HCEC 1CT (cell line): ENCODE data around the gene LRIG1.

ENCODE experiments used
- DNase-seq: peaks from one replicate; pipeline ENCODE4 v3.0.0-alpha.2; 2017

The LRIG1 gene

GRCh38 chr3:66487465-66487864 lies 13.4 kb downstream of the LRIG1 start:
- DNase-seq, result peak; percentile 48

GRCh38 chr3:66486646-66487045 lies 14.2 kb downstream of the LRIG1 start:
- peak; percentile 85 for DNase-seq

GRCh38 chr3:66486202-66486601 lies 14.6 kb downstream of the LRIG1 start:
- peak; percentile 47 for DNase-seq

GRCh38 chr3:66485291-66485968 lies 15.4 kb downstream of the LRIG1 start:
- DNase-seq, result peak; percentile 90

GRCh38 chr3:66484106-66484844 lies 16.5 kb downstream of the LRIG1 start:
- no peak for DNase-seq

GRCh38 chr3:66483409-66483906 lies 17.4 kb downstream of the LRIG1 start:
- no peak for DNase-seq

- no peak for DNase-seq
These were observed 17.8 kb downstream of the LRIG1 start for GRCh38 chr3:66483006-66483405.

- no peak for DNase-seq
These were observed 18.8 kb downstream of the LRIG1 start for GRCh38 chr3:66482018-66482404.

GRCh38 chr3:66481071-66482017 lies 19.5 kb downstream of the LRIG1 start:
- DNase-seq, result no peak

GRCh38 chr3:66480666-66481065 lies 20.2 kb downstream of the LRIG1 start:
- no peak for DNase-seq

GRCh38 chr3:66479532-66479947 lies 21.3 kb downstream of the LRIG1 start:
- DNase-seq, result no peak

GRCh38 chr3:66478960-66479359 lies 21.9 kb downstream of the LRIG1 start:
- no peak for DNase-seq

GRCh38 chr3:66477856-66478255 lies 23.0 kb downstream of the LRIG1 start:
- DNase-seq, result no peak

GRCh38 chr3:66476852-66477381 lies 23.9 kb downstream of the LRIG1 start:
- no peak for DNase-seq

GRCh38 chr3:66475386-66476020 lies 25.3 kb downstream of the LRIG1 start:
- DNase-seq, result no peak

- no peak for DNase-seq
These were observed 27.1 kb downstream of the LRIG1 start for GRCh38 chr3:66473692-66474091.

- DNase-seq, result no peak
These were observed 27.6 kb downstream of the LRIG1 start for GRCh38 chr3:66473181-66473580.

GRCh38 chr3:66472313-66473134 lies 28.3 kb downstream of the LRIG1 start:
- peak; percentile 83 for DNase-seq

- DNase-seq, result no peak
These were observed 29.7 kb downstream of the LRIG1 start for GRCh38 chr3:66470956-66471686.

GRCh38 chr3:66470285-66470684 lies 30.5 kb downstream of the LRIG1 start:
- no peak for DNase-seq

GRCh38 chr3:66469220-66469640 lies 31.6 kb downstream of the LRIG1 start:
- peak; percentile 43 for DNase-seq
